Stimulated activated naive CD8-positive, alpha-beta T cell treated with anti-CD3 and anti-CD28 coated beads, Interleukin-15, amount 100 ng/mL, for 72 hours (primary cell): Measurements from ENCODE around the gene MCAM.

ENCODE experiments used
- ATAC-seq: fragments of 150-1000 bp; cut with Tn5 transposase; 2 replicates; pipeline ENCODE4 v1.10.0; 2021; ENCODE audit warnings: mild to moderate bottlenecking, moderate library complexity
- DNase-seq, 2 donors: peaks; one replicate each; pipeline ENCODE4 v3.0.0; 2021 to 2022
- H3K27ac Mint-ChIP-seq, 2 donors: one replicate each; pipeline ENCODE4 v1.8.0; 2022; ENCODE audit warnings: mild to moderate bottlenecking in 2 of 2, mixed read lengths in 2 of 2, moderate library complexity in 2 of 2
- H3K27me3 Mint-ChIP-seq: one replicate; pipeline ENCODE4 v1.8.0; 2022; ENCODE audit warnings: mixed read lengths
- H3K4me1 Mint-ChIP-seq: one replicate; pipeline ENCODE4 v1.8.0; 2022; ENCODE audit warnings: mild to moderate bottlenecking, mixed read lengths
- H3K4me3 Mint-ChIP-seq, 2 donors: one replicate each; pipeline ENCODE4 v1.8.0; 2022; ENCODE audit warnings: mild to moderate bottlenecking in 2 of 2, mixed read lengths in 2 of 2, moderate library complexity in 1 of 2
- H3K9me3 Mint-ChIP-seq, 2 donors: one replicate each; pipeline ENCODE4 v1.8.0; 2022; ENCODE audit warnings: mixed read lengths in 2 of 2

MCAM gene

DNA sequence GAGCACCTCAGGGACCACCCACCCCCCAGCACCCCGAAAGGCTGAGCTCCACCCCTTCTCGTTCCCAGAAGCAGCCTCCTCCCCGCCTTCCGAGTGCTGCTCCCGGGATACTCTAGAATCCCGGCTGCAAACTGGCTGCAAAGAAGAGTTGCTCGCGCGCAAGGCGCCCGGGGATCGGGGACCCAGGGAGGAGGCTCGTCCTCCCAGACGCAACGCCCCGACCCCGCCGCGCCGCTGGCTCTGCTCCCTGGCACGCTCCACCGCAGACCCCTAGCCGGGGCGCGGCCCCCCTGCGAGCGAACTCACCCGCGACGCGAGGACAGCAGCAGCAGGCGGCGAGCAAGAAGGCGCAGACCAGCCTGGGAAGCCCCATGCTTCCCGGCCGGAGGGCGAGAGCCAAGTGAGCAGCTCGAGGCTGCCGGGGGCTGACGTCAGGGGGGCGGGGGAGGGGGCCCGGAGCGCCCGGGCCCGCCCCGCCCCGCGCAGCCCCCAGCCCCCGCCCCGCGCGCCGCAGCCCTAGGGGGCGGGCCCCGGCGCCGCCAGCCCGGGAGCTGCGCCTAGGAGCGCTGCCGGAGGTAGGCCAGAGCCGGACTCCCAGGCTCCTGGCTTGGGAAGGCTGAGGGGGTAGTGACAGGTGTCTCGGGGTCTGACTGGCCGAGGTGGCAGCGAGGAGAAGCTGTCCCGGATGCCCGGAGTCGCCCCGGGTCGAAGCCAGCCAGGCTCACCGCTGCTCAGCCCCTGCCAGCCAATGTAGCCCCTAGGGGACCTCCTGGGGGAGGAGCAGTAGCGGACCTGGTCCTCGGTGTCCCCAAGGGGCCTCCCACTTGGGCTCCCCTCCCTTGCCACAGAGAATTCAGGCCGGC lies at the start of gene MCAM:
TSS of gene MCAM (minus strand) at position 402 of the 863 bp plus-strand sequence. CDS start at position 373, 29 bp downstream.
- Mint-ChIP-seq H3K4me3 (peak within 1 kb of the TSS; percentile 80 to 88), H3K27ac (peak within 1 kb of the TSS in 1 of 2 donors; percentile 80), H3K27me3 (peaks cover 57% of the 10 kb centered on the region), H3K9me3 (no peaks in the 10 kb centered on the region), H3K4me1 (peaks cover 55% of the 10 kb centered on the region)
- DNase-seq (peak; percentile 30 to 34), ATAC-seq (no peak)

- Mint-ChIP-seq H3K4me3 (no peak overlapping the region), H3K27ac (no peak overlapping the region), H3K9me3 (no peaks in the 10 kb centered on the region), H3K27me3 (peaks cover 85% of the 10 kb centered on the region), H3K4me1 (peaks cover 15% of the 10 kb centered on the region)
- ATAC-seq = no peak
- DNase-seq = no peak
Measured at GRCh38 chr11:119365071-119365591, 48.2 kb upstream of the MCAM start.

GRCh38 chr11:119363851-119364590 lies 47.1 kb upstream of the MCAM start:
- Mint-ChIP-seq H3K27ac (no peak overlapping the region), H3K9me3 (no peaks in the 10 kb centered on the region), H3K4me1 (peaks cover 15% of the 10 kb centered on the region), H3K27me3 (peaks cover 74% of the 10 kb centered on the region), H3K4me3 (peak overlapping the region; percentile 81 to 85)
- ATAC-seq (peak; percentile 74), DNase-seq (peak; percentile 44 to 62)

GRCh38 chr11:119363081-119363850 lies 46.3 kb upstream of the MCAM start:
- Mint-ChIP-seq H3K27ac (no peak overlapping the region), H3K4me3 (peak overlapping the region; percentile 42 to 47), H3K4me1 (peaks cover 15% of the 10 kb centered on the region), H3K27me3 (peaks cover 68% of the 10 kb centered on the region), H3K9me3 (no peaks in the 10 kb centered on the region)
- DNase-seq (no peak), ATAC-seq (peak; percentile 35)

- no peaks in the 10 kb centered on the region for H3K9me3 Mint-ChIP-seq
- DNase-seq (no peak), ATAC-seq (peak; percentile 13)
- peaks cover 15% of the 10 kb centered on the region for H3K4me1 Mint-ChIP-seq
- peaks cover 65% of the 10 kb centered on the region for H3K27me3 Mint-ChIP-seq
- peak overlapping the region in 1 of 2 donors; percentile 47 for H3K4me3 Mint-ChIP-seq
- H3K27ac Mint-ChIP-seq = no peak overlapping the region
Measured at GRCh38 chr11:119362741-119363080, 45.8 kb upstream of the MCAM start.

DNA sequence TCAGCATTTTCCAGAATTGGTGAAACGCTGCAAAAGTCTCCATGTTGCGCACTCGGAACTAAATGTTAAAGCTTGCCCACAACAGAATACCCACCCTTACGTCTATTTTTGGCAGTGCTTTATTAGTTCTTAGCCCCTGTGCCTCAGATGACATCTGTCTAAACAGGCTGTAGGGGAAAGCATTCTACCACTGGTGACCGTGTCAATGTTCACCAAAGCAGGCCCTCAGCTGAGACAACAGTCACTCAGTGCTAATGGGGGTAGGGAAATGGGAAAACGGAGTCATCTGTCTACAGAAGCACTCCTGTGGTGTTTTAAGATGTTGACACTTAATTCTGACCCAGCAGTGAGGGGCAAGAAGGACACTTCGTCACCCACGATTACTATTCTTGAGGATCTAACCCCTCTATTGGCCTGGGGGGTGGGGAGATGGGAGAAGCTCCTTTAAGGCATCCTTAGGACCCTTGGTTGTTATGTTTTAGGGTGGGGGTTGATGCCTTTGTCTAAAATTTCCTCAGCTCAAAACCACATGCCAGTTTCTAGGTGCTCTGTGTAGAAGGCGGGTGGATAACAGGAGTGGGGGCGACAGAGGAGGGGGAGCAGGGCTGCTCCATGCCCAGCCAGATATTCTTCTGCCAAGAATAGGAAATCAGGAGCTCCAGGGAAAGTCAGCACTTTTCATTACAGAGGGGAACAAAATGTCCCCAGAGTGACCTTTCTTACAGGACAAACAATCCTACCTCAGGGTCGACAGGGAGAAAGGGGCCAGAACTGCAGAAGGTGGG lies 45.2 kb upstream of the MCAM start:
- H3K4me1 Mint-ChIP-seq = peaks cover 15% of the 10 kb centered on the region
- H3K9me3 Mint-ChIP-seq = no peaks in the 10 kb centered on the region
- DNase-seq (no peak), ATAC-seq (no peak)
- no peak overlapping the region for H3K4me3 Mint-ChIP-seq
- H3K27me3 Mint-ChIP-seq = peaks cover 65% of the 10 kb centered on the region
- no peak overlapping the region for H3K27ac Mint-ChIP-seq

- ATAC-seq = no peak
- H3K27ac Mint-ChIP-seq = no peak overlapping the region
- H3K9me3 Mint-ChIP-seq = no peaks in the 10 kb centered on the region
Measured at GRCh38 chr11:119361056-119361787, 44.3 kb upstream of the MCAM start.

DNA sequence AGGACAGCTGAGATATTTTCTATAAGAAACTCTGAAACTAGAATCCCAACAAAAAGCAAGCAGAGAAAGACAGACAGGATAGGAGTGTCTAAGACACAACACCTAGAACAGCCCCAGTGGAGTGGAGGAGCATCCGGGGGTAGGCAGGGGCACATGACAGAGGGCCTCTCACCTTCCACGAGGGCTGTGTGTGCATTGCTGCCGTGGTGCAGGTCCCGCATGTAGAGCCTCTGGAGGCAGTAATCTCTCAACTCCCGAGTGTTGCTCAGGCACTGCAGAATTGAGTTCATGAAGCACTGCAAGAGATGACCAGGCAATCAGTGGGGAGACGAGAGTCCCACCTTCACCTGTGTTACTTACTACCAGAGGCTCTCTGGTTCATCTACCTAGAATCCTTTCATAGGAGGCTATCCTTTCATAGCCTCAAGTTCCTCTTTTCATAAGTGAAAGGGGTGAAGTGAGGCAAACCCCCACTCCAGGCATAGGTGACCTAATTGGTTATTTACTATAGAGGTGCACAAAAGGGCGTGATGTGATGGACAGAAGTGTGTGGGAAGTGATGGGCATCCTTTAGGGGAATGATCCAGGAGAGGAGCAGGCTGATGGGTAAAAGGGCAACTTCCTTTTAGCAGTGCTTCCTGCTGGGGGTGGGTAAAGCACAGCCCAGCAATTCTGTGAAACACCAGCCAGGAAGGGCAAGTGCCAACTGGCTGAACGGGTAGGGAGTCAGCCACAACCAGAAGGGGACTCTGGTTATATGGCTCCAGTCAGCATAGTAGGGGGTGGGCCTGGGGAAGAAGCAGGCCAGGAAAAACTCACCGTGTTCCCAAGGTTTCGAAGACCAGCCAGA lies 42.7 kb upstream of the MCAM start:
- H3K4me1 Mint-ChIP-seq = peaks cover 20% of the 10 kb centered on the region
- no peak overlapping the region for H3K4me3 Mint-ChIP-seq
- no peak overlapping the region for H3K27ac Mint-ChIP-seq
- no peak for DNase-seq
- no peak for ATAC-seq
- H3K9me3 Mint-ChIP-seq = no peaks in the 10 kb centered on the region
- H3K27me3 Mint-ChIP-seq = peaks cover 58% of the 10 kb centered on the region

More at GRCh38 chr11:119361056-119361787, 44.3 kb upstream of the MCAM start:
- Mint-ChIP-seq H3K4me3 (no peak overlapping the region), H3K4me1 (peaks cover 21% of the 10 kb centered on the region), H3K27me3 (peaks cover 61% of the 10 kb centered on the region)
- DNase-seq = no peak

DNA sequence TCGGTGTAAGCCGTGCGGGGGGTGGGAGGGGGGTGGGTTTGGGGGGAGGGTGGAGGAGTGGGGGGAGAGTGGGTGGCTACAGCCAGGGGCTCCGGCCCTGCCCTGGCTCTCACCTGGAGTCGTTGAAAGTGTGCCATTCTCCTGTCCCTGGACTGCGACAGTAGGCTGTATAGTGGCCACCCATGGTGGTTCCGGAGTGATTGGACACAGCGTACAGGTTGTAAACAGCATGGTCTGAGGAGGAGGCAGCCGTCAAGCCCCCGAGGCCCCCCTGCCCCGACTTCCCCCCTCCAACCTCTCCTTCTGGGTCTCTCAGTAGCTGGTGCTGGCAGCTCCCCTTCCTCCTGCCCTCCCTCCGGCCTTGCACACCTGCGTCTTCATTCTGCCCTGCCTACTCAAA lies 40.1 kb upstream of the MCAM start:
- H3K4me3 Mint-ChIP-seq = peak overlapping the region; percentile 54 to 96
- H3K4me1 Mint-ChIP-seq = peaks cover 10% of the 10 kb centered on the region
- H3K27ac Mint-ChIP-seq = no peak overlapping the region
- H3K27me3 Mint-ChIP-seq = peaks cover 57% of the 10 kb centered on the region
- no peaks in the 10 kb centered on the region for H3K9me3 Mint-ChIP-seq
- no peak for ATAC-seq
- no peak for DNase-seq

DNA sequence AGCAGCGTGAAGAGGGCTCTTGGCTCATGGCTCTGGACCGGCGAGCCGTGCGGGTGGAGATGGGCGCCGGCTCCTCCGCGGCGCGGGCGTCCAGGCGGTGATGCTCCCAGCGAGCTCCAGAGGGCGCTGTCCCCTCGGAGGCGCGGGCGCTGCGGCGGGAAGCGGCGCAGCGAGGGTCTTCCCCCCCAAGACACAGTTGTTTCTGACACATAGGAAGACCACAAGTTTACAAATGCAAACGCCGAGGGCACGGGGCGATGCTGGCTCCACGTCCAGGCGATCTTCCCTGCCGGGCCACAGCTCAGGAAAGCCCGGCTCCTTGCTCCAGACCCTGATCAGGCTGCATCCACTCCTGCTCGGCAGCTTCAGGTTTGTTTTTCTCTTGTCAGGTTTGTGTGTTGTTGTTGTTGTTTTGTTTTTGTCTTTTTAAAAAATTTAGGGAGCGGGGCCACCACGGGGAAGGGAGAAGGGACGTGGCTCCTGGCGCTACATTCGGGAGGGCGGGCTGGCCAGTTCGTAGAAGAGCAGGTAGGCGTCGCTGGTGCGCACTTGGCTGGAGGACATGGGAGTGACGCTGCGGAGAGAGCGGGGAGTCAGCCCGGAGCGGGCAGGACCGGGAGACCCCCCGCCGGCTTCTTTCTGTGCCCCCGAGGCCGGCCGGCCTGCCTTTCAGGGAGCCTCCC lies 39.6 kb upstream of the MCAM start:
- peak; percentile 87 for ATAC-seq
- peak overlapping the region; percentile 11 to 83 for H3K27ac Mint-ChIP-seq
- peaks cover 59% of the 10 kb centered on the region for H3K27me3 Mint-ChIP-seq
- peak; percentile 71 to 74 for DNase-seq
- no peaks in the 10 kb centered on the region for H3K9me3 Mint-ChIP-seq
- peaks cover 10% of the 10 kb centered on the region for H3K4me1 Mint-ChIP-seq
- peak overlapping the region; percentile 88 to 96 for H3K4me3 Mint-ChIP-seq

DNA sequence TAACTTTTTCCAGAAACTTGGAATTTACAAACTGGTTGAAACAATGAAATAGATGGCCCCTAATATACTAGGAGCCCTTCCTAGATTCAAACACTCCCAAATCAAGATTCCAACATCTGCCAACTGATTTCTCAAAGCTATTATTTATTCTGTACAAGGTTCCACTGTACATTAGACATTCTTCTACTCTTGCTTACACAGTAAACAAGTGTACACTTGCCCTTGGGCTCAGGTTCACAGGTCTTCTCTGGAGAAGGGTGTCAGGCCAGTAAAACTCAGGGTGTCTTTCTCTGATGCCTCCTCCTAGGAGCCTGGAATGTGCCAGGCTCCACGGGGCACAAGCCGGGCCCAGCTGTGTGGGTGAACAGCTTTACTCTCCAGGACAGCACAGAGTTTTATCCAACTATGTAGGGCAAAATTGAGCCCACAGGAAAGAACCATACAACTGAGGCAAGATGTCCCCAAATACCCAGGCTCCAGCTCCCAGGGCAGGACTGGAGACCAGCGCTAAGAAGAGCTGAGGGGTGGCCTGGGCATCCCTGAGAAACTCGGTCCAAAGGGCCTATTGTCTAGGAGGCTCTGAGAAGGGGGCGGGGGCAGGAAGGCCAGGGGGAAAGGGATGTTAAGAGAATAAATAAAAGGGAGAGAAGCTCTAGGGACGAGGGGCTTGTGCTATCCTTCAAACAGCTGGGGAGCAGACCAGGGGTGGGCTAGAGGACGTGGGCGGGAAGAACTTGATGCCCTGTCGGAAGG lies 38.3 kb upstream of the MCAM start:
- DNase-seq (no peak), ATAC-seq (no peak)
- no peak overlapping the region for H3K4me3 Mint-ChIP-seq
- H3K27ac Mint-ChIP-seq = no peak overlapping the region
- no peaks in the 10 kb centered on the region for H3K9me3 Mint-ChIP-seq
- peaks cover 11% of the 10 kb centered on the region for H3K4me1 Mint-ChIP-seq
- peaks cover 61% of the 10 kb centered on the region for H3K27me3 Mint-ChIP-seq

DNA sequence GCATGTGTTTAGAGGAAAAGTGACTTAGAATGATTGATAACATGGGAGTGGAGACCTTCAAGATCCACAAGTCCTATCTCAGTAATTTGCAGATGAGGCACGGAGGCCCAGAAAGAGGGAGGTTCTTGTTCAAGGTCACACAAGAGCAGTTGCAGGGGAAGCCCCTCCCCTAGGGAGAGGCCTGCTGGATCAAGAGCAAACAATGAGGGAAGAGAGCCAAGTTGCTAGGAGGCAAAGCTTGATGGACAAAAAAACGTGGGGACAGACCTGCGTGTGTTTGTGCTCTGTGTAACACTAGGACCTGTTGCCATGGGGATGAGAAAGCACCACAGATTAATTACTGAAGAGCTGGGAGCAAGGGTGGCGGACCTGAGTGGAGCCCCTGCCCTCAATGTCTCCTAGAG lies 35.9 kb upstream of the MCAM start:
- no peaks in the 10 kb centered on the region for H3K9me3 Mint-ChIP-seq
- no peak overlapping the region for H3K27ac Mint-ChIP-seq
- H3K27me3 Mint-ChIP-seq = peaks cover 61% of the 10 kb centered on the region
- DNase-seq (no peak), ATAC-seq (no peak)
- peaks cover 17% of the 10 kb centered on the region for H3K4me1 Mint-ChIP-seq
- H3K4me3 Mint-ChIP-seq = no peak overlapping the region
